Panc1 (cell line): ENCODE data around the gene CDH15. TPM values are rescaled to one million over a fixed set of nuclear protein-coding genes. Genes with fewer than 3 reads are reported as not detected.
"Not testable (repeated sequence)": the region's sequence is repeated elsewhere in the genome, so short reads cannot be mapped to it uniquely, and the experiment has no call there.

Experiments used
- ATAC-seq: fragments of 200-7000 bp; cut with Tn5 transposase; 2 replicates; pipeline ENCODE4 v1.9.1; 2020; ENCODE audit warnings: mild to moderate bottlenecking, moderate library complexity
- BruUV-seq: library from RNA; stranded (reverse); fragments of 400-500 nt; replicated peaks from 2 replicates; lab custom pipeline; 2021; lab: Mats Ljungman, UMichigan
- CTCF ChIA-PET: fragments of 300-600 bp; sonication (Branson Sonifier 250); formaldehyde crosslinking; loops from one replicate; lab custom pipeline; 2022; ENCODE audit warnings: antibody characterized with exemption; lab: Charles Lee
- POLR2A ChIA-PET: fragments of 300-600 bp; sonication (Branson Sonifier 250); formaldehyde crosslinking; loops from one replicate; lab custom pipeline; 2022; ENCODE audit warnings: antibody characterized with exemption; lab: Charles Lee
- DNase-seq: peaks from one replicate; pipeline ENCODE4 v3.0.0-alpha.2; 2010; ENCODE audit warnings: low read depth, low spot score
- H3K27ac ChIP-seq: 2 replicates; pipeline ENCODE4 v1.5.1; 2011; ENCODE audit warnings: mild to moderate bottlenecking, low read length, inconsistent platforms
- H3K27me3 ChIP-seq: fragments of 200-500 bp; sonication (Bioruptor generic); 2 replicates; pipeline ENCODE4 v1.6.0; 2014; ENCODE audit warnings: low read length, inconsistent platforms; ENCODE audit not compliant: control insufficient read depth, insufficient read depth
- H3K36me3 ChIP-seq: fragments of 200-500 bp; sonication (Bioruptor generic); 2 replicates; pipeline ENCODE4 v1.5.1; 2014; ENCODE audit warnings: inconsistent platforms, mild to moderate bottlenecking, low read length, moderate library complexity; ENCODE audit not compliant: control insufficient read depth, insufficient read depth
- H3K4me1 ChIP-seq: 2 replicates; pipeline ENCODE4 v1.5.1; 2011; ENCODE audit warnings: inconsistent platforms, mild to moderate bottlenecking, low read length, moderate library complexity; ENCODE audit not compliant: control insufficient read depth, insufficient read depth
- H3K4me3 ChIP-seq, 2 experiments: 2 replicates each; pipeline ENCODE4 v1.5.1; 2011 to 2012; ENCODE audit warnings: low read depth in 2 of 2, low read length in 2 of 2, mild to moderate bottlenecking in 2 of 2, inconsistent platforms in 1 of 2, moderate library complexity in 1 of 2
- H3K9me3 ChIP-seq: fragments of 200-500 bp; sonication (Bioruptor generic); 2 replicates; pipeline ENCODE4 v1.5.1; 2014; ENCODE audit warnings: low read depth, mild to moderate bottlenecking, inconsistent platforms, low read length, moderate library complexity; ENCODE audit not compliant: control insufficient read depth, insufficient read depth
- CTCF ChIP-seq: fragments of 450-650 bp; IDR thresholded peaks from 2 replicates; pipeline ENCODE4 v1.5.1; 2017; ENCODE audit warnings: mild to moderate bottlenecking
- POLR2AphosphoS5 ChIP-seq: IDR thresholded peaks from 2 replicates; pipeline ENCODE4 v1.6.1; 2012; ENCODE audit warnings: mild to moderate bottlenecking, low read depth, low read length, moderate library complexity
- SIN3A ChIP-seq: IDR thresholded peaks from 2 replicates; pipeline ENCODE4 v1.6.1; 2012; ENCODE audit warnings: low read depth, mild to moderate bottlenecking, low read length, moderate library complexity, borderline replicate concordance; ENCODE audit not compliant: insufficient read depth
- TCF7L2 ChIP-seq: IDR thresholded peaks from 2 replicates; pipeline ENCODE4 v1.6.1; 2011; ENCODE audit warnings: mild to moderate bottlenecking, low read depth, low read length, inconsistent platforms
- in situ Hi-C: cut with HindIII; loops from 2 replicates; pipeline ENCODE4 v1.10.0; 2016; ENCODE audit warnings: low sequenced_read_pairs, low pct_unique_long_range_greater_than_20kb
- intact Hi-C: fragments of 100-400 bp; cut with micrococcal nuclease; formaldehyde crosslinking; loops from one replicate; pipeline ENCODE4 v1.10.0; 2022; ENCODE audit not compliant: unreplicated experiment
- total RNA-seq: library from RNA; stranded (reverse); gene quantifications from one replicate; pipeline ENCODE4 v1.2.1, GENCODE V29; 2021; ENCODE audit not compliant: unreplicated experiment
- TF ChIP-seq, protein P1 (sequence below), 2 experiments: IDR thresholded peaks; 2 replicates each; pipeline ENCODE4 v1.6.1; 2011 to 2012; ENCODE audit warnings: low read depth in 2 of 2, control low read depth in 1 of 2, low read length in 1 of 2, mild to moderate bottlenecking in 1 of 2, moderate library complexity in 1 of 2; ENCODE audit not compliant: insufficient read depth in 1 of 2

CDH15 gene
- total RNA-seq, 1 experiment from 2014 or later, result 0.51 TPM

DNA sequence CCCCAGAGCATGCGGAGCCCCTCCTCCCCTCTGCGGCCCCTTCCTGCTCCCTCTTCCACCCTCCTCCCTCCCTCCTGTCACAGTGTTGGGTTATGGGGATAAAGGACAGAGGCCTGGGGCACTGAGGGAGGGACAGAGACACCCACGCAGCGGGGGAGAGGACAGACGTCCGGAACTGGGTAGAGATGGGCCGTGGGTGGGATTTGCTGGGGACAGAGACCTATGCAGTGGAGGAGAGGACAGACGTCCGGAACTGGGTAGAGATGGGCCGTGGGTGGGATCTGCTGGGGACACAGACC is 5.9 kb upstream of the CDH15 start:
- H3K9me3 ChIP-seq, BruUV-seq, ATAC-seq, H3K27ac ChIP-seq, H3K4me1 ChIP-seq, H3K36me3 ChIP-seq, H3K27me3 ChIP-seq, H3K4me3 ChIP-seq, DNase-seq, in situ Hi-C loops: not testable (repeated sequence)
- intact Hi-C loops, result loop anchor here (10.0 kb wide), 1 partner anchor 351 kb away; the partner anchor contains the start of gene APRT
- ChIA-PET POLR2A (interaction anchor here (0.5 kb wide), 1 partner anchor 130 kb away, joined by 4 read pairs; no protein-coding TSS in a partner anchor), CTCF (interaction anchor here (0.6 kb wide), 1 partner anchor 535 kb away, joined by 4 read pairs; no protein-coding TSS in a partner anchor)

- TF ChIP-seq POLR2AphosphoS5 (no peak), CTCF (no peak), TCF7L2 (no peak), SIN3A (no peak)
- TF ChIP-seq, protein P1, sequence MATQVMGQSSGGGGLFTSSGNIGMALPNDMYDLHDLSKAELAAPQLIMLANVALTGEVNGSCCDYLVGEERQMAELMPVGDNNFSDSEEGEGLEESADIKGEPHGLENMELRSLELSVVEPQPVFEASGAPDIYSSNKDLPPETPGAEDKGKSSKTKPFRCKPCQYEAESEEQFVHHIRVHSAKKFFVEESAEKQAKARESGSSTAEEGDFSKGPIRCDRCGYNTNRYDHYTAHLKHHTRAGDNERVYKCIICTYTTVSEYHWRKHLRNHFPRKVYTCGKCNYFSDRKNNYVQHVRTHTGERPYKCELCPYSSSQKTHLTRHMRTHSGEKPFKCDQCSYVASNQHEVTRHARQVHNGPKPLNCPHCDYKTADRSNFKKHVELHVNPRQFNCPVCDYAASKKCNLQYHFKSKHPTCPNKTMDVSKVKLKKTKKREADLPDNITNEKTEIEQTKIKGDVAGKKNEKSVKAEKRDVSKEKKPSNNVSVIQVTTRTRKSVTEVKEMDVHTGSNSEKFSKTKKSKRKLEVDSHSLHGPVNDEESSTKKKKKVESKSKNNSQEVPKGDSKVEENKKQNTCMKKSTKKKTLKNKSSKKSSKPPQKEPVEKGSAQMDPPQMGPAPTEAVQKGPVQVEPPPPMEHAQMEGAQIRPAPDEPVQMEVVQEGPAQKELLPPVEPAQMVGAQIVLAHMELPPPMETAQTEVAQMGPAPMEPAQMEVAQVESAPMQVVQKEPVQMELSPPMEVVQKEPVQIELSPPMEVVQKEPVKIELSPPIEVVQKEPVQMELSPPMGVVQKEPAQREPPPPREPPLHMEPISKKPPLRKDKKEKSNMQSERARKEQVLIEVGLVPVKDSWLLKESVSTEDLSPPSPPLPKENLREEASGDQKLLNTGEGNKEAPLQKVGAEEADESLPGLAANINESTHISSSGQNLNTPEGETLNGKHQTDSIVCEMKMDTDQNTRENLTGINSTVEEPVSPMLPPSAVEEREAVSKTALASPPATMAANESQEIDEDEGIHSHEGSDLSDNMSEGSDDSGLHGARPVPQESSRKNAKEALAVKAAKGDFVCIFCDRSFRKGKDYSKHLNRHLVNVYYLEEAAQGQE (IDR thresholded peaks at IDR 0.05; ENCODE audit: insufficient read depth in 1 of 2, low read depth in 2 of 2, low read length in 1 of 2), result no peak
- DNase-seq (no peak), ATAC-seq (no peak)
- intact Hi-C loops, result loop anchor here (10.0 kb wide), 1 partner anchor 352 kb away; the partner anchor contains the start of gene APRT
- no peaks in the 10 kb centered on the region for H3K27me3 ChIP-seq
- in situ Hi-C loops, result no loop called here
- no peak overlapping the region for H3K27ac ChIP-seq
- BruUV-seq, result no TSS peak
- no peak overlapping the region for H3K4me3 ChIP-seq
- peaks cover 5% of the 10 kb centered on the region; the same call in 1 of the 2 replicates for H3K4me1 ChIP-seq
- H3K36me3 ChIP-seq, result no peaks in the 10 kb centered on the region
- ChIA-PET CTCF (interaction anchor here (0.6 to 0.8 kb wide), 2 partner anchors 13 to 223 kb away, joined by 3 read pairs; no protein-coding TSS in a partner anchor), POLR2A (no interaction called here)
- no peaks in the 10 kb centered on the region for H3K9me3 ChIP-seq
These were observed 4.7 kb upstream of the CDH15 start for GRCh38 chr16:89166696-89167424.
